Measurements from ENCODE around the gene FOXN4.

DNA sequence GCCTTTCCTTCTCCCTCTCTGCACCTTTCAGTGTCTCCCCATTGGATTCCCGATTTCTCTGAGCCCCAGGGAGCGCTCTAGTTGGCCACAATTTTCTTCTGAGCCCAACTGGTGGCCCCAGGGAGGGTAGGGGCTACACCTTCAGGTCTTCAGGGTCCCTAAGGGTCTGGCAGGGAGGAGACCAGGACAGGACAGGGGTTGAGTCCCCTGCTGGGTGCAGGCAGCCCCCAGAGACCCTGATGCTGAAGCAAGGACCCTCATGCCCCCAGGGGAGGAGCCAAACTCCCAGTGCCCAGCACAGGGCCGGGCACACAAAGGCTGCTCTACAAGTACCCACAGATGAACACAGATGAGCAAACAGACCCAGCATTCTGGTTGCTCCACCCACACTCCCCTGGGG, 12.7 kb downstream of the FOXN4 start:
- no peak for TF ChIP-seq EZH2 (IDR thresholded peaks at IDR 0.05; ENCODE audit: borderline replicate concordance, low read length)
- no peak for TF ChIP-seq CTCF (IDR thresholded peaks at IDR 0.05; ENCODE audit: low read length)

All from OCI-LY1 (cell line).